ENCODE measurements around the gene EIF2B5.
"Not testable (repeated sequence)": the region's sequence is repeated elsewhere in the genome, so short reads cannot be mapped to it uniquely, and the experiment has no call there.

Gene EIF2B5

DNA sequence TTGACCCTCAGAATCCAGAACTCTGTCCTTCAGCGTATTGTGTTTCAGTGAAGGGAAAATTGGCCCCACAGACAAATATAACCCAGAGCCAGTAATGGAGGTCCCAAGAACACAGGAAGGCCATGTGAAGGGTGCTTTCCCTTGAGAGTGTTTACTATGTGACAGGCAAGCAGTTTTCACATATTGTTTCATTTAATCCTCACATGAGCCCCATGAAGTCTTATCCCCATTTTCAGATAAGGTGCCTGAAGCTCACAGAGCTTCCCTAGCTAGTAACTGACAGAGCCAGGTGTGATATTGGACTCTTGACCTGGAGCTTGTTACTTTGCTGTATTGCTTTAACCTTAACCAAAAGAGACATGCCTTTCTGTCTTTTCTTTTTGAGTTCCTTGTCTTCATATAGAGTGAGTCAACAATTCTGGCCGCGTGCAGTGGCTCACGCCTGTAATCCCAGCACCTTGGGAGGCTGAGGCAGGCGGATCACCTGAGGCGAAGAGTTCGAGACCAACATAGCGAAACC is 10.7 kb downstream of the EIF2B5 start:
- DNase-seq (ENCODE audit: low read depth in 2 of 3, low spot score in 1 of 3): no peak

DNA sequence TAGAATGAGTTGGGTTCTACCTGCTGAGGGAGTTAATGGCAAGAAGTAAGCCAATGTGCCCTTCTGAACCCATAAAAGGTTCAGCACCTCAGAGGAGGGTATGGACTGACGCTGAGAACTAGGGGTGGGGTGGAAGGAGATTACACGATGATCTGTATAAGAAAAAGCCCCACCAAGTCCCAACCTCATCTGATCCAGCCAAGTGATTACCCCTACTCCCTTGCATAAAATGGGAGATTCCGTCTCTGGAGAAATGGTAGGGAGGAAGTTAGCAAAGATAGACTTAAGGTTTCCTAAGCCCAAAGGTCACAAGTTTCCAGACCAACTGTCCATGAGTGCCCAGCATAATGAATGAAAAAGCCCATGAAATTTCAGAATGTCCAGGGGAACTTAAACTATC is 12.9 kb downstream of the EIF2B5 start:
- no peak for DNase-seq (ENCODE audit: low read depth in 2 of 3, low spot score in 1 of 3)

DNA sequence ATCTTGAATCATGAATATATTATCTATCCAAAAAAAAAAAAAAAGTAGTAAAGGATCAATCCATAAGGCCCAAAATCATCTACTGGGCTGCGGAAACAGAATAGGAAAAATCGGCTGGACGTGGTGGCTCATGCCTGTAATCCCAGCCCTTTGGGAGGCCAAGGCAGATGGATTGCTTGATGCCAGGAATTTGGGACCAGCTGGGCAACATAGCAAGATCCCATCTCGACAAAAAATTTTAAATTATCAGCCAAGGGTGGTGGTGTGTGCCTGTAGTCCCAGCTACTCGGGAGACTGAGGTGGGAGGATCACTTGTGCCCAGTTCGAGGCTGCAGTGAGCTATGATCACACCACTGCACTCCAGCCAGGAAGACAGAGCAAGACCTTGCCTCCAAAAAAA is 14.0 kb downstream of the EIF2B5 start:
- DNase-seq (ENCODE audit: low read depth in 2 of 3, low spot score in 1 of 3): no peak

DNA sequence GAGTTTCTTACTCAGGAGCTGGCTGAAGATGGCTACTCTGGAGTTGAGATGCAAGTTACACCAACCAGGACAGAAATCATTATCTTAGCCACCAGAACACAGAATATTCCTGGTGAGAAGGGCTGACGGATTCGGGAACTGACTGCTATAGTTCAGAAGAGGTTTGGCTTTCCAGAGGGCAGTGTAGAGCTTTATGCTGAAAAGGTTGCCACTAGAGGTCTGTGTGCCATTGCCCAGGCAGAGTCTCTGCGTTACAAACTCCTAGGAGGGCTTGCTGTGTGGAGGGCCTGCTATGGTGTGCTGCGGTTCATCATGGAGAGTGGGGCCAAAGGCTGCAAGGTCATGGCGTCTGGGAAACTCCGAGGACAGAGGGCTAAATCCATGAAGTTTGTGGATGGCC is 14.6 kb downstream of the EIF2B5 start:
- not testable (repeated sequence) for DNase-seq (ENCODE audit: low read depth in 2 of 3, low spot score in 1 of 3)

DNA sequence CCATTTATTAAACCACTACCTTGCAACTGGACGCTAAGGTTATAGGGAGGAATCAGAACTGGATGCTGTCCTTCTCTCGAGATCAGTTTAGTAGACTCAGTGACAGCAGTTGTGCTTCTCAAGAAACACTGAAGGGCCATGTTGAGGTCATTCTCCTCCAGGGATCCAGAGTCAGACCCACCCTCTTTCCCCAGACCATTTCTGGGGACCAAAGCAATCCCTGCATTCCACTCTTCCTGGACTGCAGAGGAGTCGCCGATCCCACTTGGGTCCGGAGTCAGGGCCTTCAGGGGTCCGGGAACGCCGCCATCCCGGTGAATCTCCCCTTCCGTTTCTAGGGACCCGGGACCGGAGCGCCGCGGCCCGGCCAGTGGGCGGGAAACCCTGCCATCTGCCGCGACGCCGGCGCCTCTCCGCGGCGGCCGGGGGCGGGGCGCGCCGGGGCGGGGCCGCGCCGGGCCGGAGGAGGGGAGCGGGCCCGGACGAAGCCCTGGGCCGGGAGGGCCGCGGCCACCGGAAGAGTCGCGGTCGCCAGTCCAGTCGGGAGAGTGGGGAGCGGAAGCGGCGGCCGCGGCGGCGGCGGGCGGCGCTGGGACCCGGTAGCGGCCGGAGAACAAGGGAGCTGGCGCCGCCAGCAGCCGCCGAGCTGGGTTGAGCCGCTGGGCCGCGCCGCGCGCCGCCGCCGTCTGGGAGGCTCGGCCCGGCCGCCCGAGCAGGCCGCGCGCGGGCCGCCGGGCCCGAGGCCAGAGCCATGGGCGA is 19.9 kb downstream of the EIF2B5 start, which contains the start of gene DVL3:
TSS of gene DVL3 (plus strand) at position 493 of the 759 bp plus-strand sequence. CDS start at position 752, 259 bp downstream.
- DNase-seq (ENCODE audit: low read depth in 2 of 3, low spot score in 1 of 3): peak in 1 of 3 donors; percentile 30

DNA sequence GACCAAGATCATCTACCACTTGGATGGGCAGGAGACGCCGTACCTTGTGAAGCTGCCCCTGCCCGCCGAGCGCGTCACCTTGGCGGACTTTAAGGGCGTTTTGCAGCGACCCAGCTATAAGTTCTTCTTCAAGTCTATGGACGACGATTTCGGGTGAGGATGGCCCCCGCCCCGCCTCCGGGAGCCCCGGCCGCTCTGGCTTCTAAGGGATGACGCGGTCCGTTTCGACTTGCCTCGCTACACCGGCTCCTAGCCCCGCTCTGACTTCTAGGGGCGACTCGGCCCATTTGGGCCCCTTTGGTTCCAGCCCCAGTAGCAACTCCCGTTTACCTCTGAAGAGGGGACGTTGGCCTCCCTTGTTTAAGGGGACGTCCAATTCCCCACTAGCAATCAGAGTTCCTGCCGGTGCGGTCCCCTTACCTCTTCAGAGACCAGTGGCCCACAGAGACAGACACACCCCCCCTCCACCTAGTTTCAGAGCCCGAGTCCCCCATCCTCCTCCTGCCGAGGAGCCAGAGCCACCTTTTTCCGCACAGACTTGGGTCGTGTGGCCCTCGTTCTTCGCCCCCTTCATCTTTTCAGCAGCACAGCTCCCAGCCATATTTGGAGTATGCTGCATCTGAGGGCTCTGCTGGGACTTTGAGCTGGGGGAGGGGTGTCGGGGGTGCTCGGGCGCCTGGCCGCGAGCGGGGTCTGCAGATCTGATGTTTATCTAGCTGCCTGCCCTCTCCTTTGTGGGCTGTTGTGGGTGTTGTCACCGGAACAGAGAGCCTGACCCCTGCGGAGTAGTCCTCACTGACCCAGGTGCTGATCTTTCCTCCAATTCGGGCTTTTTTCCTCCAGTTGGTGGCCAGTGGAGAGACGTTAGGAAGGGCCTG is 20.7 kb downstream of the EIF2B5 start:
- DNase-seq (ENCODE audit: low read depth in 2 of 3, low spot score in 1 of 3): peak; percentile 25 to 52 (median 45)

DNA sequence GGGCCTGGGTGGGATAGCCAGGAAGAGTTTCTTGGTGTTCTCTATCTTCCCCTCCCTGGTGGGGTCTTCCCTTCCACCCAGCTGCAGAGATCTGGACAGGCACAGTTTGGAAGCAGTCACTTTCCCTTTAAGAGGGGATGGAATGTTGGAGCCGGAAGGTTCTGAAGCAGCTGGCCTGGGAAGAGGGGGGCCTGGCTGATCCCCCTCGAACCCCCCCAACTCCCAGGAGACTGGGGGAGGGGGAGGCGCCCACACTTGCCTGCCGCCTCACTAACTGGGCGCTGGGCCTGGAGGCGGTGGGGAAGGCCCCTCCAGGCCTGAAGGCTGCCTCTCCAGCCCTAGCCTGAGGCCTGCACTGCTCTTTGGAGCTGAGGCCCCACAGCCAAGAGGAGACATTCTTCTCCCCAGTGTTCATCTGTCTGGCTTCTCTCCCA is 21.4 kb downstream of the EIF2B5 start:
- no peak for DNase-seq (ENCODE audit: low read depth in 2 of 3, low spot score in 1 of 3)

DNA sequence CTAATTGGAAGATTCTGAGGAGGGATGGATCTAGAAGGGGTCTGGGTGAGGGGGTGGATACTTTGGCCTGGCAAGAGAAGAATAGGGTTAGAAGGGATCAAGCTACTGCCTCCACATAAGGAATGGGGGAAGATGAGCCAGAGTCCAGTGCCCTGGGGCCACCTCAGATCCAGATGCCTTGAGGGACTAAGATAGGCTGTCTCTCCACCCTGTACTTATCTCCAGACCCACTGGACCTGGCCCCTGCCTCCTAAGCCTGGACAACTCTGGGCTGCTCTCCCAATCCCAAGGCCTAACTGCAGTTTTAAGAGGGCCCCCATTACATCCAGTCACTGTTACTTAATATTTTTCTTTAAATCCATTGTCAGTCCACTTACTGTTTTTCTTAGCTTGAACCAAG is 22.0 kb downstream of the EIF2B5 start:
- DNase-seq (ENCODE audit: low read depth in 2 of 3, low spot score in 1 of 3): no peak

DNA sequence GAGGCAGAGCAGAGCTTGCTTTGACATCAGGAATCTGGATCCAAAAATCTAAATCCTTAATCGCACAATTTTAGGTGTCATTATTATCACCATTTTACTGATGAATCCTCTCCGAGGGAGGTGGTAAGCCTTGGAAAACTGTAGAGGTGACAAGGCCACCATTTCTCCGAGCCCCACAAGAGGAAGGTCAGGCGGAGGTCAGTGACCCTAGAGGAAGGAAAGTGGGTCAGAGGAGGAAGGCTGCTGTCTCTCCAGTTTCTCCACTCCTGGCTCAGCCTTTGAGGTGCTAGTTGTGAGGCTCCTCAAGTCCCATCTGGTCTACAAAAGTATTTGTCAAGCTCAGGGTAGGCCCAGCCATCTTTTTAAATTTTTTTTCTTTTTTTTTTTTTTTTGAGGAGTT is 23.2 kb downstream of the EIF2B5 start:
- DNase-seq (ENCODE audit: low read depth in 2 of 3, low spot score in 1 of 3): no peak

DNA sequence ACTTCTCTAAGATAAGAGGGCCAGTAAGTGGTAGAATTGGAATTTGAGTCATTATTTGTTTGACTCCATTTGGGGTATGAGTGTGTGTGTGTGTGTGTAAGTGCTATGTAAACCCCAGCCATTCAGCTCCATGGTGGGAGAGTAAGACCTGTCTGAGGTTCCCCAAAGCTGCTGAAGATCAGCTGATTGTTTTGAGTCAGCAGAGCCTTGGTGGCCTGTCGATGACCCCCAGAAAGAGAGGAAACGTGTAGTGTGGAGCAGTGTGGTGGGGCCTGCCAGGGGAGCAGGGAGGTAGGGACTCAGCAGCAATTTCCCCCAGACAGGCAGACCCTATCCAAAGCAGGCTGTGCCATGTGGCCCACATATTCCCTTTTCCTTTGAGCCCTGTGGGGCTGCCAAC is 25.3 kb downstream of the EIF2B5 start:
- no peak for DNase-seq (ENCODE audit: low read depth in 2 of 3, low spot score in 1 of 3)

DNA sequence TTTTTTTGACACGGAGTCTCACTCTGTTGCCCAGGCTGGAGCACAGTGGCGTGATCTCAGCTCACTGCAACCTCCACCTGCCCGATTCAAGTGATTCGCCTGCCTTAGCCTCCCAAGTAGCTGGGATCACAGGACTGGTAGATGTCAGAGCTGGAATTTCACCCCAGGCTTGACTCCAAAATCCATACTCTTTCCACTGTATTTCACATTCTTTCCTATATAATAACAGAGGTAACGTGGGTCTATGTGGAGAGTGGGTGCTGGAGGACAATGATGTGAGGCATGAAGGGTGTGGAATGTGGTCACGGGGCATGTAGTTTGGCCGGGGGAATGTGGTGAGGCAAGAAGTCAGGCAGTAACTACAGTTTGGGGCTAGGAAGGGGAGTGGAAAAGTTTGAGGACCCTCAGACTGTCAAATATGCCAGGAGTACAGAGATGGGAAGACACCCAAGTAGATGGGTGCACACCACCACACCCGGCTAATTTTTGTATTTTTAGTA is 27.5 kb downstream of the EIF2B5 start:
- not testable (repeated sequence) for DNase-seq (ENCODE audit: low read depth in 2 of 3, low spot score in 1 of 3)

DNA sequence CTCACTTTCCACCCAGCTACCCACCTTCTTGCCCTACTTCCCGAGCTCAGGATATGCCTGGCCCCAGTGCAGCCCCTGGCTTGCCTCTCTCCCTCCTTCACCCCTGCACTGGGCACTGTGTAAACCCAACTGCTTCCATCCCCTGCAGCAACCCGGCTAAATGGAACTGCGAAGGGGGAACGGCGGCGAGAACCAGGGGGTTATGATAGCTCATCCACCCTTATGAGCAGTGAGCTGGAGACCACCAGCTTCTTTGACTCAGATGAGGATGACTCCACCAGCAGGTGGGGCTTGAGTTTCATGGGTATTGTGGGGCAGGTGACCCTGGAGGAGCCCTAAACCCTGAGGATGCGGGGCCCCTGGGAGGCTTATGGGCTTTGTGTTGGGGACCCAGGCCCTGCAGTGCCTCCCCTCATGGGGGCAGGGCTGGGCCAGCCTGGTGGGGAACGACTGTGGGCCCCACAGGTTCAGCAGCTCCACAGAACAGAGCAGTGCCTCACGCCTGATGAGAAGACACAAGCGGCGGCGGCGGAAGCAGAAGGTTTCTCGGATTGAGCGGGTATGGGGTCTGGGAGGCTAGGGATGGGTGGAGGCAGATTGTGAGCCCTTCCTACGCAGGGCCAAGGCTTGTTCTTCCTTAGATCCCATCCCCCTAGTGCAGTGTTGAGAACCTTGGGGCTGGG is 29.6 kb downstream of the EIF2B5 start:
- no peak for DNase-seq (ENCODE audit: low read depth in 2 of 3, low spot score in 1 of 3)

DNA sequence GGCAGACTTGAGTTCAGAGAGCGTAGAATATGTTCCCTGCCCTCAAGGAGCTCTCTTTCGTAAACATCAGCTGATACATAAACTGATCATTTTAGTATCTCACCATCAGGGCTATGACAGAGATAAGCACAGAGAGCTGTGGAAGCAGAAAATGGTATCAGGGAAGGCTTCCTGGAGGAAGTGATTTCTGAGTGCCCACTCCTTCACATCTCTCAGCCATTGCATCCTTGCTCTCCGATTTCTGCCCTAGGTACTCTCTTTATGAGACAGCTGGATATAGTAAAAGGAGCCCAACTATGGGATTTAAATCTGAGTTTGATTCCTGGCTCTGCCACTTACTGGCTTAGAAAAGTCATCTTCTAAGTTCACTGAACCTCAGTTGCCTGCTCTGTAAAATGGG is 30.4 kb downstream of the EIF2B5 start:
- DNase-seq (ENCODE audit: low read depth in 2 of 3, low spot score in 1 of 3): no peak

DNA sequence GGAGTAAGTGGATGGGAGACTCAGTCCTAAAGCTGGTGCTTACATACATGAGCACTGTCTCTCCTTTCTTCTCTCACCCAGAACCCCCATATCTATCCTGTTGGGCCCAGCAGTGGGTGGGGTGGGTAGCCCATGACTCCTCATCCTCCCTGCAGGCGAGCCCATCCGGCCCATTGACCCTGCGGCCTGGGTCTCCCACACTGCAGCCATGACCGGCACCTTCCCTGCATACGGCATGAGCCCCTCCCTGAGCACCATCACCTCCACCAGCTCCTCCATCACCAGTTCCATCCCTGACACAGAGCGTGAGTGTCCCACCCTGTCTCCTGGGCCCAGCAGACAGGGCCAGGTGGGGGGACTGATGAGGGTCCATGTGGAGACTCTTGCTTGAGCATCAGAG is 31.5 kb downstream of the EIF2B5 start:
- DNase-seq (ENCODE audit: low read depth in 2 of 3, low spot score in 1 of 3): no peak

DNA sequence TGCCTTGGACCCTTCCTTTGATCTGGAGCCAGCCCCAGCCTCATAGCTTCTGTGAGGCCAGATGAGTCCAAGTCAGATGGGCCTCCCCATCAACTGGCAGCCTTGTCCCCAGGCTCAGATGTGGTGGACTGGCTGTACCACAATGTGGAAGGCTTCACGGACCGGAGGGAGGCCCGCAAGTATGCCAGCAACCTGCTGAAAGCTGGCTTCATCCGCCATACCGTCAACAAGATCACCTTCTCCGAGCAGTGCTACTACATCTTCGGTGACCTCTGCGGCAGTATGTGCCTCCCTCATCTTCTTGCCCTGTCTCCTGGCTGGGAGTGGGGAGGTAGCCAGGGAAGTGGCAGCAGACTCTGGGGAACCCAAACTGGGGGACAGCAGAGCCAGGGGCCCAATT is 32.6 kb downstream of the EIF2B5 start:
- DNase-seq (ENCODE audit: low read depth in 2 of 3, low spot score in 1 of 3): no peak

DNA sequence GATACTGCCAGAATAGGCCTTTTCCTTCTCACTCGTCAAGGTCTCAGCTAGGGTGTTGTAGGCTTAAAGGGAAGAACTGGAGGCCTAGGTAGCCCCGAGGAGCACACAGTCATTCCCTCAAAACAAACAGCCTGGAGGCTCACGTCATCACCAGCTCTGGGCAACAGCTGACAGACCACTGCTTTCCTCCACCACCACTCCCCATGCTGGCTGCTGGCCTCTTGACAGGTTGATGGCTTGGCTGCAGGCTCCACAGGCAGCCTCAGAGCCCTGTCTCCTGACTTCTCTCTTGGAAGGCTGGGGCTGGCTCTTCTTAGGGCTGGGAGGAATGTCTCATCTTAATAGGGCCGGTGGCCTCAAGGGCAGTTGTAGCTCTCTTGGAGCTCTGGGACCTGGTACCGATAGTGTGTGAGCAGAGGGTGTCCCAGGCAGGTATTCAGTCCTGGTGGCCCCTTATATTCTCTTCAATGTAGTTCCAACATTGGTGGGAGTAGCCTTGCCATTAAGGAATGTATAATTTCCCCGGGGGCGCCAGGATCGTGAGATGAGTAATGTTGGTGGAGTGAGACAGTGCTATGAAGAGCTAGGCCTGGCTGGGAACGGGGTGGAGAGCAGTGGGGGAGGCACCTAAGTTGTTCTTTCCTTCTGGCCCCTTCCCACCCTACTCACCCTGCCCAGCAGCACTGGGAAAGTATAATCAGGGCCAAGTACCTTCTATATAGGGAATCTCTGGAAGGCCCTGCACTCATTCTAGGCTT is 33.4 kb downstream of the EIF2B5 start:
- no peak for DNase-seq (ENCODE audit: low read depth in 2 of 3, low spot score in 1 of 3)

DNA sequence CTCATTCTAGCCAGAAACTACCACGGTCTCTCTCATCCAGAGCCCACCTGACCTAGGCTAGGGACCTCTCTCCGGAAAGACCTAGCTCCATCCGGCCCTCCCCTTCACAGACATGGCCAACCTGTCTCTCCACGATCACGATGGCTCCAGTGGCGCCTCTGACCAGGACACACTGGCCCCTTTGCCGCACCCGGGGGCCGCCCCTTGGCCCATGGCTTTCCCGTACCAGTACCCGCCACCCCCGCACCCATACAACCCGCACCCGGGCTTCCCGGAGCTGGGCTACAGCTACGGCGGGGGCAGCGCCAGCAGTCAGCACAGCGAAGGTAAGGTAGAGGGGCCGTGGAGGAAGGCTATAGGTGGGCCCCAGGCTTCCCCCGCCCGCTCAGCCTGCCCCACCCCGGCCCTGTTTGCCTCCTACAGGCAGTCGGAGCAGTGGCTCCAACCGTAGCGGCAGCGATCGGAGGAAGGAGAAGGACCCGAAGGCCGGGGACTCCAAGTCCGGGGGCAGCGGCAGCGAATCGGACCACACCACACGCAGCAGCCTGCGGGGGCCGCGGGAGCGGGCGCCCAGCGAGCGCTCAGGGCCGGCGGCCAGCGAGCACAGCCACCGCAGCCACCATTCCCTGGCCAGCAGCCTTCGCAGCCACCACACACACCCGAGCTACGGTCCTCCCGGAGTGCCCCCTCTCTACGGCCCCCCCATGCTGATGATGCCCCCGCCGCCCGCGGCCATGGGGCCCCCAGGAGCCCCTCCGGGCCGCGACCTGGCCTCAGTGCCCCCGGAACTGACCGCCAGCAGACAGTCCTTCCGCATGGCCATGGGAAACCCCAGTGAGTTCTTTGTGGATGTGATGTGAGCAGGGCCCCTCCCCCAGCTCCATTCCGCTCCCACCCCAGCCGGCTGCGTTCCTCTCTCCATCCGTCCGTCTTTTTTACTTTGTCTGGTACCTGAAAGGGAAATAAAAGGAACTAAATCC is 35.0 kb downstream of the EIF2B5 start:
- no peak for DNase-seq (ENCODE audit: low read depth in 2 of 3, low spot score in 1 of 3)

DNA sequence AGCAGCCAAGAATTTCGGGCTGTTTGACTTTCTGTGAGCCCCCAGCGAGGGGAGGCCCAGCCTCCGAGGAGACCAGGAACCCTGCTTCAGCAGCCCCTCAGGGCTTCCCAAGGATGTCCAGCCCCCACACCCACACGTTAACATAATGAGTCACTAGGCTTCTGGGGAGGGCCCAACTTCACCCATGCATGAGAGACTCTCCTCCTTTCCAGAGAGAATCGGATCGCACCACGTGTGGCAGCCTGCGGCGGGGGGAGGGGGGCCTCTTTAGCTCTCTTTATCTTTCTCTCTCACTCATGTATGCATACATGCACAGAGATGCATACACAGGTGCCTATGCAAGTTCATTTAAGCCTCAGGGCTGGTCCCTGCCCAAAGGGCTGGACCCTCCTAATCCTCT is 36.4 kb downstream of the EIF2B5 start:
- no peak for DNase-seq (ENCODE audit: low read depth in 2 of 3, low spot score in 1 of 3)

DNA sequence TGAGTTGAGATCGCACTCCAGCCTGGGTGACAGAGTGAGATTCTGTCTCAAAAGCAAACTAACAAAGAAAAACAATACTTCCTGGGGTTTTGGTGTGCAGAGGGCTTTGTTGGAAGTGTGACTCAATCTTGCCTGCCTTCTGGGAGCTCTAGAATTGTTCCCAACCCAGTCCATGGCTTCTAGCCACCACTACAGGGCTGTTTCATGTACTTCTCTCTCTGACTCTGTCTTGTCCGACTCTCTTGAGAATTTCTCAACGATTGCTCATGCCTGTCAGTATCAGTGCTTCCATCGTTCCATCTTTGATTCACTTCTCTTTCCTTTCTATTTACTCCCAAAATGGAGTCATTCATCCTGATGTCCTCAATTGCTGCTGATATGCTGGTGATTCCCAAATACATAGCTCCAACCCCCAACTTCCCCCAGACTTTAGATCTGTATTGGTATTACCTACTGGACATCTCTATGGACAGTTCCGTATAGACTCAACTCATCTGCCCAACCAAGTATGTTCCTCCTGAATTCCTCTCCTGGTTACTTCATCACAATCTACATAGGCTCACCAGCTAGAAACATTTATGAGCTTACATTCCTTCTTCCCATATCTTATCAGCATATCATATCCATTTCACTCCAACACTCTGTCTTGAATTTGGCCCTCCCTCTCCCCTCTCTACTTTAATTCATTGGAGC is 37.7 kb downstream of the EIF2B5 start:
- DNase-seq (ENCODE audit: low read depth in 2 of 3, low spot score in 1 of 3): no peak

Data from stimulated activated CD4-positive, alpha-beta T cell treated with anti-CD3 and anti-CD28 coated beads, Interleukin-12 subunit alpha, Interleukin-12 subunit beta, amount 100 ng/mL, for 48 hours (primary cell).